Amniotic stem cell (primary cell): ENCODE measurements around the gene IP6K2.

Experiments used
- DNase-seq: peaks from one replicate; lab custom pipeline; 2025; lab: John Stamatoyannopoulos, UW

Gene IP6K2

GRCh38 chr3:48688737-48689075 is 28.3 kb downstream of the IP6K2 start:
- no peak for DNase-seq

DNA sequence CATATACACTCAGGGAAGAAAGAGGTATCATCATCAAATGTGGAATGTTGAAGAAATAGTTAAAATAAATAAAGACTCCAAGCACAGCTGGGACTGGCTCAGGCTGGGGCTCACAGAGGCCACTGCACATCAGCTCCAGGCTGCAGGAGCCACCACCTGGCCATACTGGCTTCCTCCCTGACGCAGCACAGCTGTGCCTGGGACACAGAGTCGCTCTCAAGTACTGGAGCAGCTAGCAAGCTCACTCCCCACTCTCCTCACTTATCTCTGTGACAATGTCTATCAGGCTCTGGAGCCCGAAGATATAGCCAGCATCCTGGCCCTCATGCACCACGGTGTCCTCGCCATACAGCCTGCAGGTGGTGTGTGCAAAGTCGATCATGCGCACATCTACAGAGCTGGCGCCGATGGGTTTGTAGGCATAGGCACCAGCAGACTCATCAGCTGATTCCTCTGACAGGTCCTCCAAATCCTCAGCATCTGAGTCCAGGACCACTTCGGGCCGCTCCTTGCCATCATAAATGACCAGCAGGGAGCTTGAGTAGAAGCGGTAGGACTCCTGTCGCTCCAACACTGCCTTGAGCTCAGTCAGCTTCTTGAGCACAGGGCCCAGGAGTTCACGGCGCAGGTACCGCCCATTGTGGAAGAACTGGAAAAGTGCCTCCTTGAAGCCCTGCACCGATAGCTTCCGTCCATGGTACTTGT is 28.8 kb downstream of the IP6K2 start:
- no peak for DNase-seq

GRCh38 chr3:48687220-48687678 is 29.8 kb downstream of the IP6K2 start:
- DNase-seq, result no peak

DNA sequence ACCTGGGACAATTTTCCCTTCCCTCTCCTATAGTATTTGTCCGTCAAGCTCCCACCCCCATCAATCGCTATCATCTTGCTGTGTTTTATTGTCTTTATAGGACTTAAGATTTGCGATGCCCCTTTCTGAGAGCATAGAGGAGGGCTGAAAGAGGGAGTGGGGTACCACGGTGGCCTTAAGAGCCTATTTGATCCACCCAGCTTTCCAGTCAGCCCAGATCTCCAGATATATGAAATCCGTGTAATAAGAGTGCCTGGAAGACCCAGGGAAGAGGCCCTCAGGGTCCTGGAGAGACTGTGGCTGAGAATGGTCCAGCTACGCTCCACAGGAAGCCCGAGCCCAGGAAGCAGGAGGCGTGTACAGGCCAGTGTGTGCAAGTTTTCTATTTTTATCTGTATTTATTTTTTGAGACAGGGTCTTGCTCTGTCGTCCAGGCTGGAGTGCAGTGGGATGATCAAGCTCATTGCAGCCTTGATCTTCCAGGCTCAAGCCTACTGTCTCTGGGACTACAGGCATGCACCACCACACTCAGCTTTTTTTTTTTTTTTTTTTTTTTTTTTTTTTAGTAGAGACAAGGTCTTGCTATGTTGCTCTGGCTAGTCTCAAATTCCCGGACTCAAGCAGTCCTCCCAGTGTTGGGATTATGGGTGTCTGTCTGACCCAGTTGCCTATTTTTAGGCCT is 30.3 kb downstream of the IP6K2 start:
- no peak for DNase-seq

DNA sequence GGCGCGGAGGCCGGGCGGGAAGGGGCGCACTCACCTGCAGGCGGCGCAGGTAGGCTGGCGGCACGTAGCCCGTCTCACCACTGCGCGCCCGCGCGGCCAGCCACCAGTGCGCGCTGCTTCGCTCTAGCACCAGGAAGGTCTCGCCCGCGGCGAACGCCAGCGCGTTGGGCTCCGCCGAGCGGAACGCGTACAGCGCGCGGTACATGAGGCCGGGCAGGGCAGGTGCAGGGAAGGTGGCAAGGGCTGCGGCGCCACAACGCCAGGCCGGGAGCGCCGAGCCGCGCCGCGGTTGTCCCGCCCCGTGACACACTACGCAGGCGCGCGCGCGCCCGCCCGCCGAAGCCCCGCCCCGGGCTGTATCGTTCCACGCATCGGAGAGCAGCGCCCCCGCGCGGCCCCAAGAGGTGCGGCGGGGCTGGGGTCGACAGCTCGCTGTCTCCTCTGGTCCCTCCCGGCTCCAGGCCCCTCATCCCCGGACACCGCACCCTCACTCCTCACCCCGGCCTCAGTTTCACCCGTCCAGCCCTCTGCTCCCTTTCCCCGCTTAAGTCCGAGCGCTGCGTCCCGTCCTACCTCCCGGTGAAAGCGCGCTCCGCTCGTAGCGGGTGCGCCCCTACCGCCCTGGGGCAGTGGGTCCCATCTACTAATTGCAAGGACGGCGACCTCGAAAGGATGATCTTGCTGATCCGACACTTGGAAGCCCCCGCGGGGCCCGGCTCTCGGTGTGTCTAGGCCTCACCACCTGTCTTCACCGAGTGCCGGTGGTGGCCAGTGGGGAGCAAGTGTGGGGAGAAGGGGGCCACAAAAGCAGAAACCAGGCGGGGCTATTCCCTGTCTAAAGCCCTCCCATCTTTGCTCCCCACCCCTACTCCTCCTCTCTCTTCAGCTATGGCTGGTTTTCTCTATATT is 31.2 kb downstream of the IP6K2 start, which contains the start of gene NCKIPSD:
Gene NCKIPSD (minus strand): TSS at position 313 of the 909 bp plus-strand sequence. CDS start 108 bp downstream, at position 205.
- DNase-seq, result peak; percentile 52

GRCh38 chr3:48685293-48685602 is 31.8 kb downstream of the IP6K2 start:
- no peak for DNase-seq

DNA sequence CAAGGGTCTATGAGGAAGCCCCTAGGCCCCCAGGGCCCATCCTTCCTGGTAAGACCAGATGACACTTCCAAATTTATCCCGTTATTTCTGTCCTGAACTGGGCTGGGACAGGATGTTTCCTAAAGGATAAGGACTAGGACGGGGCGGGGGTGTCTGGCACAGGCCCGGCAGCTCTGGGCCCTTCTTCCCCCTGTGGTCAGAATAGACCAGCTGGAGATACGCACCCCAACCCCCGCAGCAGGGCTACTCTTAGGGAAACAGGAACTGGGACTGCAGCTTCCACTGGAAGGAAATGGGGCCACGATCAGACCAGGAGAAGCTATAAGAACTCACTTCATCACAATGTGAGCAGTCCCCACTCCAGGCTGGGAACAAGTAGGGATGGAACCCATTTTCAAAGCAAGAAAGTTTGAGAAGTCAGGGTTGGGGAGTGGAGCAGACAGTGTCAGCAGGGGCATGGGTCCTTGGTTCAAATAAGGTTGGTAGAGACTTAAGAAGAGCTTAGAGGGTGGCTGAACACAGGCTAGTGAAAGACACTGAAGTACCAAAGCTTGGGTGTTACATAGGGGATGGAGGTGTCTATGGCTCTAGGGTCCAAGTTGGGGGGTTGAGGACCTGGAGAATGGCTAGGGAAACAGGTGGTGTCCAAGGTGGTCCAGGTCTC is 32.4 kb downstream of the IP6K2 start:
- no peak for DNase-seq

DNA sequence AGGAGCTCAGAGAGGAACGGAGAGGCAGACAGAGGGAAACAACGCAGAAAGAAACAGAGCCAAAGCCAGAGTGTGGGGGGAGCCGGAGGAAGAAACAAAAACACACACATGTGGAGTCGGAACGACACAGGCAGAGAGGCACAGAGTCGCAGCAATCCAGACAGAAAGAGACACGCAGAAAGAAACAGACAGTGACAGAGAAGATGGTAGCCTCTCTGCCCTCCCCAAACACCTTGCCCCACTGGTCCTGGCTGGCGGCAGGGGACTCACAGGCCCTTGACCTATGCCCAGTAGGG is 33.0 kb downstream of the IP6K2 start:
- no peak for DNase-seq

DNA sequence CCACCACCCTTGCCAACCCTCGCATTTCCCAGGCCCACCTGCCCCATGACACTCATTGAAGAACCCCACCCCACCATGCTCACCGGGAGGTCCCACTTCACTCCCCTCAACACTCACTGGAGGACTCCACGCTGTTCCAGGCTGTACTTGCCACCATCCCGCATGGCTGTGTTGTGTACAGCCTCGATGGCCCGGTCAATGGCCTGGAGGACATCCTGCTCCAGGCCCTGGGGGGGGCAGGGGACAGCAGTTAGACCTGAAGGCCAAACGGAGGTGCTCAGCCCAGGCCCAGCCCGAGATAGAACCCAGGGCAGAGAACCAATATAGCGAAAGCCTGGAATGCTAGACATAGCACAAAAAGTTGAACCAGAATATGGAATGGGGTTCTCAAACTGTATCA is 34.2 kb downstream of the IP6K2 start:
- DNase-seq, result no peak

GRCh38 chr3:48681974-48682610 is 34.9 kb downstream of the IP6K2 start:
- no peak for DNase-seq

DNA sequence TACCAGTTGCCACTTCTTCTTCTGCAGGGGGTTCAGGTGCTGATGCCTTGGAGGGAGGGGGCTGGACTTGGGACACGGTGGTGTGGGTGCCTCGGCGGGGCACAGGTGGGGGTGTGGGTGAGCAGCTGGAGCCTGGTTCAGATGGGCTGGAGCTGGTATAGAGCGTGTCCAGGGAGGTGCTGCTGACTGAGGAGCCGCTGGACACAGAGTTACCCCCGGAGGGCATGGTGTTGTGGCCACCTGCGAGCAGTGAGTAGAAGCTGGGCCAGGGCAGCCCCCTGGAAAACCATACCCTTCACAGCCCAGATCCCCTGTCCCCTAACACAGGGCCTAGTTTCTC is 35.5 kb downstream of the IP6K2 start:
- DNase-seq, result no peak

DNA sequence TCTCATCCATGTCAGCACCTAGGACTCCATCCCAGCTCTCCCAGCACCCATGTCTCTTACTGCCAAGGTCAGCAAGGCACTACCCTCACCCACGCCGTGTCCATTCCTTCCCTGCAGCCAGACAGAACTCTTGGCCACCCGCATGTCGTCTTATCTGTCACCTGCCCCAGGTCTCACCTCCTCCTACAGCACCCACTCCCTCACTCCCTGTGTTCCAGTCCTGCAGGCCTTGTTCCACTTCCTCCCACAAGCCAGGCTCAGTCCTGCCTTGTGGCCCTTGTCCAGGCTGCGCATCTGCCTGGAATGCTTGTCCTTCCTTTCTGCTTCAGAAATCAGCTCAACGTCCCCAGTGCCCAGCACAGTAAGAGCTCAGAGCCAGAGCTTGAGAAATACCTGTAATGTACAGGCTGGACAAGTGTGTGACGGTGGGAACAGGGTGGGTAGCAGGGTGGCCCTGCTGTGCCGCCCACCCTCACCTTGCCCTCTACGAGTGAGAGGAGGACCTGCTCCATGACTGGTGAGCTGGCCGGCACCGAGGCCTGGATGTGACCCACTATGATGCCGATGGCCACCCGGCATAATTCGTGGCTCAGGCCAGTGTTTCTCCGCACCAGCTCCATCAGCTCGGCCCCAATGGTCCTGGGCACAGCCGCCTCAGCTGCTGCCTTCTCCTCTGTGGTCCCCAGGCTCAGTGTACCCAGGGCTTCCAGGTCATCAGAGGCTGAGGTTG is 36.0 kb downstream of the IP6K2 start:
- no peak for DNase-seq

DNA sequence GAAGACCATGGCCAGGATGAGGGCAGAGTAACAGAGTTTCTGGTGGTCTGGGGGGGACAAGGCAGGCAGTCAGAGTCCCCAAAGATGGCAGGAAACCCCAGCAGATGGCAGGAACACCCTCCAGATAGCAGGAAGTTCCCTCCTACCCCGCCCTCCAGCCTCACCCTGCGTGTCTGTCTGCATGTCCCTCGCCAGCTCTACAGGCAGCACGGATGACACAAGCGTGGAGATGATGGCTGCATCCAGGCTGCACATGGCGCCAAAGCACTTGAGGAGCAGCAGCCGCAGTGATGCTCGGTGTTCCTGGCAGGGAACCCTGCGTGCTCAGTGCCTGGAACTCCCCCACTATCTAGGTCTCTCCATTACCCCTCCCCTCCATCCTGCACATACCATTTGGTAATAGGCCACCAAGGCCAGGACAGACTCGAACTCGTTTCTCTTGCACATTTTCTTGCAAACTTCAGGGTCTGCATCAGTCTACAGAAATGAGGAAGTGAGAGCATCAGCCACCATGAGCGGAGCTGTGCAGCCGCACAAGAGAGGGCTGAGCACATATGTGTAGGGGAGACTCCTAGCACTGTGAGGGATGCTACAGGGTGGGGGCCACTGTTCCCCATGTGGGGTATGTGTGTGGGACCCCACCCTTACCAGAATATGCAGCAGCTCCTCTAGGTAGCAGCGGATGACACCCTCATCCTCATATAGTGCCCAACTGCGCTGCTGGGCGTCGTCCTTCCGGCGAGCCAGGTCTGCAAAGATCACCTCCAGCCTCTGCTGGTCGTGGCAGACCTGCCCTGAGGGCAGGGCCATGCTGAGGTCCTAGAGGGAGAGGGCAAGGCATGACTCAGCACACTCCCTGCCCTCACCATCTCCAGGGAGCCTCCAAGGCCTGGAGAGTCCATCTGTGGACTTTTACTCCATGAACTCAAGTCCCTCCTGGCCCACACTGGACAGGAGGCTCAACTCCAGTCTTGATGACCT is 37.3 kb downstream of the IP6K2 start:
- DNase-seq, result no peak

- DNase-seq, result no peak
Observed at GRCh38 chr3:48678566-48679380, 38.2 kb downstream of the IP6K2 start.

DNA sequence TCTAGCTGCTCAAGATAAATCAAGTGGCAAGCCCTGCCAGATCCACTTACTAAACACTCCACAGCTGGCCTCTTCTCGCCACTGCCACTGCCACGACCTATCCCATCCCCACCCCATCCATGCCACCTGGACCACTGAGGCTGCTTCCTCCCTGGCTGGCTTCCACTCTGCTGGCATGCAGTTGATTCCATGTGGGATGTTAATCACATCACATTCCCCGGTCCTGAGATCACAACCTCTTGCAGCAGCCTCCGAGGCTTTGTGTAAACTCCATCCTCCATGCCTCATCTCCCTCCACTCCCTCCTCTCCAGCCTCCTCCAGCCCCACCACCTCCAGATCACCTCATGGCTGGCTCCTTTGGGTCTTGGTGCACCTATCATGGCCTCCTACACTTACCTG is 39.0 kb downstream of the IP6K2 start:
- DNase-seq, result no peak

- no peak for DNase-seq
Observed at GRCh38 chr3:48674505-48674904, 42.5 kb downstream of the IP6K2 start.

DNA sequence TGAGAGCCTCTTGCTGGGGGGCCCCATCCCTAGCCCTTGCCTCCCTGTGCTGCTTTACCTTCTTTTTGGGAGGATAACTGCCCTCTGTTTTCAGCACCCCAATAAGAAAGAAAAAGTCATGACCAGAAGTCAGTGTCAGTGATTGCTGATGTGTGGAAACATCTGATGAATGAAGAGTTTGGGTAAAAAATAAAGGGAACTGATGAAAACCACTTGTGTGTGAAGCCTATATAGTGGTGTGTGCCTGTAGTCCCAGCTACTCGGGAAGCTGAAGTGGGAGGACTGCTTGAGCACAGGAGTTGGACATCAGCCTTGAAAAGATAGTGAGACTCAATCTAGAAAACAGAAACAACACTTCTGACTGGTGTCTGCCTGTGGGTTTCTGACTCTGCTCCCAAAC is 44.5 kb downstream of the IP6K2 start:
- no peak for DNase-seq

GRCh38 chr3:48664929-48665328 is 52.1 kb downstream of the IP6K2 start:
- no peak for DNase-seq

DNA sequence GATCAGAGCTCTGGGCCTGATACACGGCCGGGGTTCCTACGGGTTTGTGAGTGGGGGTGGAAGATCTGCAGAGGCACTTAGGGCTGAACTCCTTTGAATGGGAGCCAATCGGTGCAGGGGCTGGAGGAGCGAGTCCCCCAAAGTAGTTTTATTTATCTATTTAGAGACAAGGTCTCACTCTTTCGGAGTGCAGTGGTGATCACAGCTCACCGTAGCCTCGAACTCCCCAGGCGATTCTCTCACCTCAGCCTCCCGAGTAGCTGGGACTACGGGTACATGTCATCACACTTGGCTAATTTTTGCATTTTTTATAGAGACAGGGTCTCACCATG is 52.7 kb downstream of the IP6K2 start:
- no peak for DNase-seq
